NCI-H226 (cell line): Measurements from ENCODE around the gene TMEM156.

Experiments
- DNase-seq: peaks from one replicate; pipeline ENCODE4 v3.0.0-alpha.2; 2015

TMEM156 gene

GRCh38 chr4:39032218-39033085 is at the start of gene TMEM156:
TMEM156 (minus strand) TSS chr4:39032409; CDS start chr4:39032313, 96 bp downstream.
- no peak for DNase-seq

GRCh38 chr4:39078829-39079228 is 46.6 kb upstream of the TMEM156 start:
- DNase-seq, result no peak

DNA sequence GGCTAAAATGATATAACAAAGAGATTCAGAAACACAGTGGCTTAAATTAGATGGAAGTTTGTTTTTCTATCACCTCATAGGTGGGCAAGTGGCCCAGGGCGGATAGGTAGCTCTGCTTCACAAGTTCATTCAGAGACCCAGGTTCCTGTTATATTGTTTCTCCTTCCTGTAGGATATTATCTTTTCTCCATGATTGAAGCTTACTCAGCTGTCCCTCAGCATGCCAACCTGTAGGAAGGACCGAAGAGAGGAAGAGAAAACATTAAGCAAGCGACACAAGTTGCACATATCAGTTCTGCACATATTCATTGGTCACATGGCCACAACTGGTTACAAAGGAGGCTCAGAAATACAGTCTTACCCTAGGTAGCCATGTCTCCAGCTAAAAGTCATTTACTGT is 36.7 kb upstream of the TMEM156 start:
- DNase-seq, result no peak

GRCh38 chr4:39067451-39067850 is 35.2 kb upstream of the TMEM156 start:
- DNase-seq, result no peak

- no peak for DNase-seq
Measured at GRCh38 chr4:39067031-39067430, 34.8 kb upstream of the TMEM156 start.

DNA sequence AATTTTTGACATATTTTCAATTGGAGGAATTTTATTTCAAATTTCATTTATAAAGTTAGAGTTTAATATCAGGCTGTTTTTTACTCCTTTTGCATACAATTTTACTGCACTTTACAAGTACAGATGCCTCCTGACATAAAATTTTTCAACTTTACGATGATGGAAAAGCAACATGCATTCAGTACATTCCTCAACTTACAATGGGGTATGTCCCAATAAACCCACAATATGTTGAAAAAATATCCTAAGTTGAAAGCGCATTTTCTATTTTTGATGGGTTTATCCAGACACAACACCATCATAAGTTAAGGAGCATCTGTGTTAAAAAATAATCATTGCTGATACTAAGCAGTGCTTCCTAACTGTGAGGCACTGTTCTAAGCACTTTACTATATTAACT is 34.2 kb upstream of the TMEM156 start:
- DNase-seq, result no peak

GRCh38 chr4:39063430-39063829 is 31.2 kb upstream of the TMEM156 start:
- no peak for DNase-seq

GRCh38 chr4:39062770-39063097 is 30.5 kb upstream of the TMEM156 start:
- no peak for DNase-seq

DNA sequence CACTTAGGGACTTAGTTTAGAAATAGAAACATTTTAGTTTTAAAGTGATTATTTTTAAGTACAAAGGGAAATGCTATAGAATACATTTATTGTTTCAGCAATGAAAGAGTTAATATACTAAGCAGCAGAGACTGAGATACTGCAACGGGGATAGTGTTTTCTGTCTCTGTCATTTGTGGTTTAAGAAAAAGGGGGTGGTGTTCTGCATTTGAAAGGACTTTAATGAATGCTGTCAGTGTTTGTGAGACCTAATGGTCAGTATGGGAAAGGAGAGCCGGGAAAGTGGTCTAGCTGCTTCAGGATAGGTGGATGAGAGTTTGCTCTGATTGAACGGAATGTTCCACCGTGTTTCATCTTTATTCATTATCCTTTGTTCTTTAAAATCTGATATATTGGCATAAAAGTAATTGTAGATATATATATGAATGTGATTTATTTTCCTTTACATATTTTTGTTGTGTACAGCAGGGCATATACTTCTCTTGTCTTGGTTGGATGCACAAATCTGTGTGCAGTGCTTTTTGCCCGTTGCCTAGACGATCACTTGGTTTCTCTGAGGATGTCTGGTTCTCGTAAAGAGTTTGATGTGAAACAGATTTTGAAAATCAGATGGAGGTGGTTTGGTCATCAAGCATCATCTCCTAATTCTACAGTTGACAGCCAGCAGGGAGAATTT is 30.0 kb upstream of the TMEM156 start, which contains the start of gene KLHL5:
Gene KLHL5, plus strand, starts transcription at position 139 of the 676 bp plus-strand sequence. Its CDS starts 421 bp downstream, at position 560.
- DNase-seq, result no peak

- DNase-seq, result no peak
Measured at GRCh38 chr4:39061457-39061856, 29.2 kb upstream of the TMEM156 start.

GRCh38 chr4:39056023-39056422 is 23.8 kb upstream of the TMEM156 start:
- no peak for DNase-seq

DNA sequence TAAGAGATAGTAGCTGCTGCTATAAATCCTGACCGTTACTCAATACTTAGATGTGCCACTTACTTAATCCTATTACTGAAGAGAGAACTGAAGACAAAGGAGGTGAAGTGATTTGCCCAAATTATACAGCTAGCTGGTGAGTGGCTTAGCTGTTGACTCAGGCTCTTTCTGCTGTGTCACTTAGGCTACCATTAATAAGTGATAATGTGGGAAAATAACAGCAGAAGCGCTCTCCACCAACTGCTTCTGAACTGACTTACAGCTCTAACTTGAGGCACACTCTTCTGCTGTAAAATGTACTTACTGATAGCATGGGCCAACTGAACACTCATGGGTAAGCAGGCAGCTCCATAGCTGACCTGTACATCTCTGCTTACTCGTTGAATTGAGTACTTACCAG is 22.3 kb upstream of the TMEM156 start:
- no peak for DNase-seq

DNA sequence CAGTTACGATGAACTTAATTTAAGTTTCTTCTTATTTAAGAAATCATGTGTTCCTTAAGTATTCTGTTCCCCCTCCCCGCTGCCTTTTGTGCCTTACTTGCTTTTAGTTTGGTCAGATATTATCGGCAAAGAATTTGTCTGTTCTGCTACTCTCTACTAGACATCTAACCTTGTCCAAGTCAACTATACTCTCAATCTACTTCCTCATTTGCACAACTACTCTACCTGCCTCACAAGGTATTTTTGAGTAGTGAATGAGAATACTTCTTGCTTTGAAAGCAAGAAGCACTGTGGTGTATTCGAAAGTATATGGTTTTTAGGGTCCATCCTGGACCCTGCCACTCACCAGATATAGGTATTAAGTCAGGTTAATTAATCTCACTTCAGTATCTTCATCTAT is 21.8 kb upstream of the TMEM156 start:
- DNase-seq, result no peak

DNA sequence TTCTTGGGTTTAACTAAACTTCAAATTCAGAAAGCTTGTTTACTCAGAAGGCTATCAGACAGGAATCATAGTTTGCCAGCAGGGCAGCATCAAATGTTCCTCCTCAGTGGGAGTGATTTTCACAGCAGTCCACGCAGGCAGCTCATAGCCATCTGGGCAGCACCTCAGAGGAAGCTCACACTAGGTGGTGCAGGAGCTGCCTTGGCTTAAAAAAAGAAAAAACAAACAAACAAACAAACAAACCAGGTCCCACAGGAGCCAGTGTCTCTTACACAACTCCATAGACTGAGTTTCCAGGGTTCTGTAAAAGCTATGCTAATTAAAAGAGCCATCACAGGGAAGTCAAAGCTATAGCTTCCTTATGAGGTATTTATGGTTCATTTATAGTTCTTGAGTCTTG is 19.3 kb upstream of the TMEM156 start:
- DNase-seq, result no peak

- DNase-seq, result no peak
Measured at GRCh38 chr4:39050590-39050989, 18.4 kb upstream of the TMEM156 start.

DNA sequence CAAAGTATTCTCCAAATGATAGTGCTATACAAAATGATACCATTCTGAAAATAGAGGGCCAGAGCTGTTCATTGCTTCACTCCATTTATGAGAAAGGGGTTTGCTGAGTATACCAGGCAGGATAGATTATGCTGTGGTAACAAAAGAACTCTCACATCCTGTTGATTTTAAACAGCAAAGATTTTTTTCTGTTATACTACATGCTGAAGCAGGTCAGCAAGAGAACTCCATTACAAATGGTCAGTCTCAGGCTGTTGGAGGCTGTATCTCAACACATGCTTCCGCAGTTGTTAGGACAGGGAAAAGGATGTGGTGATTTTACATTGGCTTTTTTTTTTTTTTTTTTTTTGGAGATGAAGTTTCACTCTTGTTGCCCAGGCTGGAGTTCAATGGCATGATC is 16.1 kb upstream of the TMEM156 start:
- DNase-seq, result no peak

DNA sequence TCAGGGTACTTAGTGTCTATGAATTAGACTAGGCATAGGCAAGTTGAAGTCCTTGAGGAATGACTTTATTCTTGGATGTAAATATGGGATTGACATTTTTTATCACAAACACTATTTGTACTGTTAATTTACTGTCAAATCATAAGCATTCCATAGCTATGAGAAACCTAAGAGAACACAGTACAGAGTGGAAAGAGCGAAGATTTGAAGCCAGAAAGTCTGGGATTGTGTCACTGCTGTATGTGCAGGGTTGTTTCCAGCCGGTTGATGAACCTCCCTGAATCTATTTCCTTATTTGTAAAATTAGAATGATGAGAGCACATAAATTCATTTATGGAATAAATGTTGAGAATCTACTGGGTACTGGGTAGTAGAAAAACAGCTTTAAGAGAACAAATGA is 15.5 kb upstream of the TMEM156 start:
- DNase-seq, result no peak

DNA sequence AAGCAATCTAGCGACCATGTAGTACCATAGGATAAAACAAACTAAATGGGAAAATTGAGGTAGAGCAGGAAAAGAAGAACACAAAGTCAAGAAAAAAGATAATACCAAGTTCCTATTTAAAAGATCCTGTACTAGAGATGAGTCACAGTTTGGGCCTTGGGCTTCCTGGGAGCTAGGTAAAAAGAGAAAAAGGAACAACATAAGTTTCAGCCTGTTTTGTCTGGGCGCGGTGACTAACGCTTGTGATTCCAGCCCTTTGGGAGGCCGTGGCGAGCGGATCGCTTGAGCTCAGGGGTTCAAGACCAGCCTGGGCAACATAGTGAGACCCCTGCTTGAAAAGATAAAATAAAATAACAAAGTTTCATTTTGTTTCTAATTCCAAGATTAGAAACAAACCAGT is 14.0 kb upstream of the TMEM156 start:
- DNase-seq, result peak; percentile 39

GRCh38 chr4:39045827-39046221 is 13.6 kb upstream of the TMEM156 start:
- DNase-seq, result peak; percentile 12

DNA sequence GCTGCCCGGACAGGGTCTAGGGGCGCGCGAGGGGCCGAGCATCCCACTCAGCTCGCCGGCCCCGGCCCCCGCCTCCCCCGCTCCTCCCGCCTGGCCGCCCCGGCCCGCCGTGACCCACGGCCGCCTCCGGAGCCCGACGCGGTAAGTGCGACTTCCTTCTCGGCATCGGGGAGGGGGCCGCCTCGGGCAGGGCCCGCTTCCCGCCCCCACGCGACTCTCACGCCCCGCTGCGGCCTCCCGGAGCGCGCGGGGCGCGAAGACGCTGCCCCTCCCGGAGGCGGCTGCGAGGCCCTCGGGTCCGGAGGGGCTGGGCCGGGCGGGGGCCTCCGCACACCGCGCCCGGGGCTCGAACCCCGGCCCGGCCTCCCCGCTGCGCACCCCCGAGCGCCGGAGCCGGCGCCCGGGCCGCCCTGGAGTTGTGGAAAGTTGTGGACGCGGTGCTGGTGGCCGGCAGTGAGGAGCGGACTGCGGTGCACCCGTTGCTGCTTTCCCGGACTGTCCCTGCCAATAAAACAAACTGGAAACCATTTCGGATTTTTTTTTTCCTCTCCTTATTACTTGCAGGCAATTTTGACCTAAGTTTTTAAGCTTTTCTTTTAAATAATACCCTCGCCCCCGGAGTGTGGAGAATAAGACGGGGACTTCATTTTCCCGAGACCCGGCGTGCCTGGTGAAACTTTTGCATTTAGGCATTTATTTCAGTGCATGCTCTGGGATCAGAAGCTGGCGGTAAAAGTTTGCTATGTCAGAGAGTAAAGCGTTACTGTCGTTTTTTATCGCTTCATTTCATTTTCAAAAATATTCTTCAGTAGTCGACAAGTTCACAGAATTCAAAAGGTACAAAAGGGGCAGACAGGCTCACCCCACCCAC is 13.0 kb upstream of the TMEM156 start:
- DNase-seq, result peak; percentile 4

DNA sequence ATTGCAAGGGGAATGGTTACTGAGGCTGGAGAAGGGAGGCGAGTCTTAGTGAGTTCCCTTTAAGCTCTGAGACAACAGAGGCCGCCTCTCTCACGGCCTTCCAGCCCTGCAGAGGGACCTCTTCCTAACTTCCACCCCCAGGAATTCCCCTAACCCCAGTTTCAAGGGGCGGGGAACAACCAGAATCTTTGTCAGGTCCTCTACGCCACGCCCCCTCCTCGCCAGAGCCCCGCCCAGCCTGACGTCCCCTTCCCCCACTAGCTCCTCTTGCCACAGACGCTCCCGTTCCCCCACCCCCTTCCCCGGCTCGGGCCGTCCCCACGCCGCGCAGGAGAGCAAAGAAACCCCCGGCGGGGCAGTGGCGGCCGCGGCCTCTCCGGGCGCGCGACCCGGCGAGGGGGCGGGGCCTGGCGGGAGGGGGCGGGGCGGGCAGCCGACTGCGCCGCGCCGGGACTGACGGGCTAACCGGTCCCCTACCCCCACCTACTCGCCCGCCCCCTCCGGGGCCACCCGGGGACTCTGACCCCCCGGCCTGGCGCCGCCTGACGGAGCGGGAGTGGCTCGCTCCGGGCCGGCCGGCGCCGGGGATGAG is 12.3 kb upstream of the TMEM156 start:
- peak; percentile 81 for DNase-seq

GRCh38 chr4:39043861-39044363 is 11.7 kb upstream of the TMEM156 start:
- DNase-seq, result peak; percentile 44
